Measurements from ENCODE around the gene TARS3.

Gene TARS3

GRCh38 chr15:101621961-101622360 is 102.3 kb downstream of the TARS3 start:
- no peak for DNase-seq (ENCODE audit: low spot score)

- DNase-seq (ENCODE audit: low spot score) = no peak
Measured at GRCh38 chr15:101620671-101621070, 103.6 kb downstream of the TARS3 start.

DNA sequence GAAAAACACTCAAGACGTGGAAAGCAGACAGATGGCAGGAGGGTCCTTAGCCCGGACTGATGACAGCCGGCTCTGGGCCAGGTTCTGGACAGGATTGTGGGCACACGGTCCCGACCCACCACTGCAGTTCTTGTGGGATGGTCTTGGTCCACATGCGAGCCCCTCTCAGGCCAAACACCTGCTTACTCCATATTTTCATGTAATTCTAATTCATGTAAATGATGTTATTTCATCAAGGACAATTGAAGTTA is 104.7 kb downstream of the TARS3 start:
- DNase-seq (ENCODE audit: low spot score) = no peak

GRCh38 chr15:101618851-101619614 is 105.2 kb downstream of the TARS3 start:
- DNase-seq (ENCODE audit: low spot score) = no peak

DNA sequence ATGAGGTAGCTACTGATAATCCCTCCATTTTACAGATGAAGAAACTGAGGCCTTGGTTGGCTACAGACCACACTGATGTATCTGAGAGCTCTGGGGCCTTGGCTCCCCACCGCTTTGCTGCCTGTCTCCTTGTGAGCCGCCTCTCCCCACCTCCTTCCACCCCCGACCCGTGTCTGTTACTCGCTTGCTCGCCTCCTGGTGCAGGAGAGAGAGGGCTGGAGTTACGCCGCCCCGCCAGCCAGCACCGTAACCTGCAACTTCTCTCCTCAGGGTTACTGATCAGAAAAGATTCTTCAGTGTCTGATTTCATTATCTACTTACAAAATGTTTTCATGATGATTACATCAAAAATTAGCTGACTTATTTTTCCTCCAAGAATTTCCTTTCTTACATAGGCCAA is 106.2 kb downstream of the TARS3 start:
- no peak for DNase-seq (ENCODE audit: low spot score)

- no peak for DNase-seq (ENCODE audit: low spot score)
Measured at GRCh38 chr15:101617390-101617965, 106.8 kb downstream of the TARS3 start.

DNA sequence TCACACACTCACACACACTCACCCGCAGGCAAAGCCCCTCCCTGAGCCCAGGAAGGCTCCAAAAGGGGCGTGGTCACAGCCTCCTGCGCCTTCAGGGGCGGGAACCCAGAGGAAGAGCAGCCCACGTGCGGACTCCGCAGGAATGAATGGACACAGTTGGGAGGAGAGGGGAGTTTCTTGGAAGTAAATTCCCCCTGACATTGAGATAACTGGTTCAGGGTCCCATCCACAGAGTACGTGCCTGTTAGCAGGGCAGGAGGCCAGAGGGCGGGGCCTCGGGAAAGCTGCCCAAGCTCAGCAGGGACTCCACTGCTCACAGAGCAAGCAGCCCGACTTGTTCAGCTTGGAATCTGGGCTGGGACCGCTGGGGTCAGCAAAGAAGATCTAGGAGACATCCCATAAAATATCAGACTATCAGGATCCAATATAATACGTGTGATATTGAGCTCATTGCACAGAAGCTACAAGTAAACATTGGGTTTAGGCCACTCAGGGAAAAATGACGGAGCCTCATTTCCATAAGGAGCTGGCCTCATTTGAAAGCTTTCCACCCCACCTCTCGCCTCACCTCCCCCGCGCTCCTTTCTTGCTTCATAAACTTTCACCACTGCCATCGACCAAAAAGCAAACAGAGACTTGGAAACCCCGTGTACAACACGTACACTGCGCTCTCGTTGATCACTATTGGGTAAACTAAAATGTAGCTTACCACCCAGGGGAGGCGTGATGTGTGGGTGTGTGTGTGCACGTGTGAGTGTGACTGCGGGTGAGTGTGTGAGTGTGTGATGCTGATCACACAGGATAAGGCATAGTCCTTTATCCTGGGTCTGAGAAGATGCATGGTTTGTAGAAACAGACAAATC is 108.1 kb downstream of the TARS3 start:
- DNase-seq (ENCODE audit: low spot score) = no peak

GRCh38 chr15:101615414-101615985 is 108.8 kb downstream of the TARS3 start:
- no peak for DNase-seq (ENCODE audit: low spot score)

DNA sequence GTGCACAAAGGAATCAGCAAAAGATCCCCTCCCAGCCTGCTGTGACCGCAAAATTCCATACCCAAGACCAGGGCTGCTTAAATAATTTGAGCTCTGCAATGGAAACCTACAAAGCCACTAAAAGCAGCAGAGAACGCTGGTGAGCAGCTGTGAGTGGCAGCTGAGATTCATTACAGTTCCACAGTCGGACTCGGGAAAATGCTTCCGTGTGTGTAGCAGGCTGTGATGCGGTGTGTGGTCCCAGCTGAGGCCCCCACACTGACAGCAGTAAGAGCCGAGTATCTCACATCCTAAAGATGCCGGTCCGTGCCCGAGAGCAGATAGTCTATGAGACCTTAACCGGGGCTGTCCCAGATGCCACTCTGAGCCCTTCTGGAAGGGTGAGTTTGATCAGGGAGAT is 109.5 kb downstream of the TARS3 start:
- no peak for DNase-seq (ENCODE audit: low spot score)

DNA sequence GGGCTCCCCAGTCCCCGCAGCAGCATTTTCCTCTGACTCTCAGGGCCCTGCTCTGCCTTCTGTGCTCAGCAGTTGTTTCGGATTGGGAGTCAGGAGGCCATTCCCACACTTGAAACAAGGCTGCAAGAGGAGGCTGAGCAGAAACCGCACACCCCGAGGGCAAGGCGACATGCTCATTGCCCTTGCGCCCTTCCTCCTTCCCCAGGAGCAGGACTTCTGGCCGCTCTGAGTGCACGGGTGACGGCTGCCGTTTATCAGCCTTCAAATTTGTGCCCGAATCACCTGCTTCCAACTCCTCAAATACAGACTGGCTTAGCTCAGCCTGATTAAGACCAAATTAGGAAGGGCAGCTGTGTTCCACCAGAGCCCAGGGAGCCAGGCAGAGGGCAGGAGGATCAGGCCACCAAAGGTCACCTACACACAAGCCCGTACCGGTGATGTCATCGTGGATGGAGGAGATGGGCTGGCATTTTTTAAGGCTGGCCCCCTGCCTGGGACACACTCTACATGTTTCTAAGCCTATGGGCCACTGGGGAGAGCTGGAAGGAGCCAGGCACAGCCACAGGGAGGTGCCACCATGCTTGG is 110.2 kb downstream of the TARS3 start:
- DNase-seq (ENCODE audit: low spot score) = no peak

- no peak for DNase-seq (ENCODE audit: low spot score)
Measured at GRCh38 chr15:101613130-101614000, 110.9 kb downstream of the TARS3 start.

GRCh38 chr15:101612676-101613075 is 111.6 kb downstream of the TARS3 start:
- no peak for DNase-seq (ENCODE audit: low spot score)

DNA sequence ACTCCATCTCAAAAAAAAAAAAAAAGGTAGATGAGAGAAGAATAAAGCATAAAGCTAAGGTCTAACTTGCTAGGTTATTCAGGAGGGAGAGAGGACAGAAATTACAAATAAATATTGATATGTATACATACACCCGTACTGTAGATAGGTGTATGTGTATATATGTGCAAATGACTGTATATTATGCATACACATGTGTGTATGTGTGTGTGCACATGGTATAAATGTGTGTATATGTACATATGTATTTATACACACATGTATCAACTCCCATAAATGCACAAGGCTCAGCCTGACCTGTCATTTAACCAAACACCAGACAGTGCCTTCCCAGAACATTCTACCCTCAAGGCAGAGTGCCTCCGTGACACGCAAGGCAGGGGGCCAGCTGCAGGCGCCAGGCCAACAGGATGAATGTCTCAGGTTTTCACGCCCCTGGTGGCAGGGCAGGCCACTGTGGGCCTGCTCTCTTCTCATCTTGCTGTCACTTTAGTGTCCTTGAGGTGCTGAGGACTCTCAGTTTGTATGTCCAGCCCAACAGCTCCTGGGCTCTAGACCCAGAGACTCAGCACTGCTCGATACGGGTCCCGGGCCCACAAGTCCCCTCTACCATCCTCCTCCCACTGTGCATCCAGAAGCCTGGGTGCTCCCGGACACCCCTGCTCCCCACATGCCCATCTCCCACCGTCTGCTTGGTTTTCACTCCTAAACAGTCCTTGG is 112.5 kb downstream of the TARS3 start:
- no peak for DNase-seq (ENCODE audit: low spot score)

GRCh38 chr15:101611007-101611406 is 113.3 kb downstream of the TARS3 start:
- no peak for DNase-seq (ENCODE audit: low spot score)

DNA sequence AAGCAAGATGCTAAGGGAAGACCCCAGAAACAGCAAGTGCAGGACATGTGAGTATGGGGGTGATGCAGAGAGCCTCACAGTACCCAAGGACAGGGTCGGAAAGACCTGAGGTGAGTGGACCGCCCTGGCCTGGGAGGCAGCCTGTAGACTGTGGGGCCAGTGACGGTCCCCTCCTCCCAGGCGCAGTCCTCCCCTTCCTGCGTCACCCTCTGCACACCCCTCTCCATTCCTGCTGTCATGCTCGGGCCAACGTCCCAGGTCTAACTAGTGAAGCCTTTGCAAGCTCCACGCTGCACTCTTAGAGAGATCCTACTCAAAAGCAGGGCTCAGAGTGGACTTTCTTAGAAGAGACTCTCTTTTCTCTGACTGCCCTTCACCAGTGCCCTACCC is 113.7 kb downstream of the TARS3 start:
- DNase-seq (ENCODE audit: low spot score) = no peak

GRCh38 chr15:101609742-101610610 is 114.3 kb downstream of the TARS3 start:
- DNase-seq (ENCODE audit: low spot score) = no peak

DNA sequence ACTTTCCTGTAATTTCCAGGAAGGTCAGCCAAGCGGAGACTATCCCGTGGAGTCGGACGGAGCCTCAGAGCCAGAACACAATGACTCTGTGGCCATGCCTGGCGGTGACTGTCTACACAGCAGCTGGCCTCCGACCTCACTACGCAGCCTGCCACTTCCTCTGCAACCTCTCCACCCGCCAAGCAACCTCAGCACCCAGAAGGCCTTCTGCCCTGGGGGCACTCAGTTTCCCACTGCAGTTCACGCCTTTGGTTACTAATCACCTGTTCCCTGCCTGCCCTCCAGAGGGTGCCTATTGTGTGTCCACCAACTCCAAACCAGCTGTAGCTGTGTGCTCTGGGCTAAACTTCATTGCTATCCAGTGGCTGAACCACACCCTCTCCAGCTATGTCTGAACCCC is 116.1 kb downstream of the TARS3 start:
- no peak for DNase-seq (ENCODE audit: low spot score)

GRCh38 chr15:101607108-101607507 is 117.2 kb downstream of the TARS3 start:
- no peak for DNase-seq (ENCODE audit: low spot score)

- no peak for DNase-seq (ENCODE audit: low spot score)
Measured at GRCh38 chr15:101604124-101604874, 120.0 kb downstream of the TARS3 start.
